ENCODE data around the gene PPP1R14B.
"Not testable (repeated sequence)": the region's sequence is repeated elsewhere in the genome, so short reads cannot be mapped to it uniquely, and the experiment has no call there.

PPP1R14B gene

DNA sequence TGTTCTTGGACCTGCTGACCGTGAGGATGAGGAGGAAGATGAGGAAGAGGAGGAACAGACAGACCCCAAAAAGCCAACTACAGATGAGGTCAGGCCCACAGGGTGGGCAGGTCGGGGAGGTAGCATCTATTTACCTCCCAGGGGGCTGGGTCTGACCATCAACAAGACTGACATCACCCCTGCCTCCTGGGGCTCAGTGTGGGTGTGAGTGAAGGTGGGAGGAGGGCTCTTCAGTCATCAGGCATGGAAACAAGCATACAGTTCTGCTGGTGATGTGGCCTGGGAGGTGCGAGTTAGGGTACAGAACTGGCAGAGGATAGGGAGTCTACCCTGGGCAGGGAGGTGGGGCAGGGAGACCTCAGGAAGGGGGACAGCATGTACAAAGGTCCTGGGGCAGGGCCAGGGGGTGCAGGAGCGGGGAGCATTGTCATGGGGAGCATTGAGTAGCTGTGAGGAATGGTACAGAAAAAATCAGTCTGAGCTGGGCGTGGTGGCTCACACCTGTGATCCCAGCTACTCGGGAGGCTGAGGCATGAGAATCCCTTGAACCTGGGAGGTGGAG, 13.5 kb upstream of the PPP1R14B start:
- DNase-seq (ENCODE audit: low spot score) = no peak

GRCh38 chr11:64259533-64260067, 12.9 kb upstream of the PPP1R14B start:
- DNase-seq (ENCODE audit: low spot score) = no peak

DNA sequence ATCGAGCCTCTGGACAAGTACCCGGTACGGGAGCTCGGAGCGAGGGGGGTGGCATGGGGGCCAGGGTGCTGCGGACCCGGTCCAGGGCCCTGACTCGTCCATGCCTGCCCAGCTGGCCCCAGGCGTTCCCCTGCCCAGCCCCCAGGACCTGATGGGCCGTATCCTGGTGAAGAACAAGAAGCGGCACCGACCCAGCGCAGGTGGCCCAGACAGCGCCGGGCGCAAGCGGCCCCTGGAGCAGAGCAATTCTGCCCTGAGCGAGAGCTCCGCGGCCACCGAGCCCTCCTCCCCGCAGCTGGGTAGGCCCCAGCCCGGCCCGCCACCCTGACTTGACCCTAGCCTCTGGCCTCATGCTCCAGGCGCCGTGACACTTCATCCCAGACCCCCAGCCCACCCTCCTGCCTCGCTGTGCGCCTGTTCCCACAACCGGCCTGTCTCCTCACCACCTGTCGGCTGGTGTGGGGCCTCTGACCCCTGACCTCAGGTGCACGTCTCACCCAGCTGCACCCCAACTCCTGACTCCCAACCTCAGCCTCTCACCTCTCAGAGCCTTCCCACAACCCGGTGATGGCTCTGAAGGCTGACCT, 12.3 kb upstream of the PPP1R14B start:
- no peak for DNase-seq (ENCODE audit: low spot score)

- no peak for DNase-seq (ENCODE audit: low spot score)
Observed at GRCh38 chr11:64258356-64258755, 11.6 kb upstream of the PPP1R14B start.

GRCh38 chr11:64256300-64256699, 9.6 kb upstream of the PPP1R14B start:
- no peak for DNase-seq (ENCODE audit: low spot score)

DNA sequence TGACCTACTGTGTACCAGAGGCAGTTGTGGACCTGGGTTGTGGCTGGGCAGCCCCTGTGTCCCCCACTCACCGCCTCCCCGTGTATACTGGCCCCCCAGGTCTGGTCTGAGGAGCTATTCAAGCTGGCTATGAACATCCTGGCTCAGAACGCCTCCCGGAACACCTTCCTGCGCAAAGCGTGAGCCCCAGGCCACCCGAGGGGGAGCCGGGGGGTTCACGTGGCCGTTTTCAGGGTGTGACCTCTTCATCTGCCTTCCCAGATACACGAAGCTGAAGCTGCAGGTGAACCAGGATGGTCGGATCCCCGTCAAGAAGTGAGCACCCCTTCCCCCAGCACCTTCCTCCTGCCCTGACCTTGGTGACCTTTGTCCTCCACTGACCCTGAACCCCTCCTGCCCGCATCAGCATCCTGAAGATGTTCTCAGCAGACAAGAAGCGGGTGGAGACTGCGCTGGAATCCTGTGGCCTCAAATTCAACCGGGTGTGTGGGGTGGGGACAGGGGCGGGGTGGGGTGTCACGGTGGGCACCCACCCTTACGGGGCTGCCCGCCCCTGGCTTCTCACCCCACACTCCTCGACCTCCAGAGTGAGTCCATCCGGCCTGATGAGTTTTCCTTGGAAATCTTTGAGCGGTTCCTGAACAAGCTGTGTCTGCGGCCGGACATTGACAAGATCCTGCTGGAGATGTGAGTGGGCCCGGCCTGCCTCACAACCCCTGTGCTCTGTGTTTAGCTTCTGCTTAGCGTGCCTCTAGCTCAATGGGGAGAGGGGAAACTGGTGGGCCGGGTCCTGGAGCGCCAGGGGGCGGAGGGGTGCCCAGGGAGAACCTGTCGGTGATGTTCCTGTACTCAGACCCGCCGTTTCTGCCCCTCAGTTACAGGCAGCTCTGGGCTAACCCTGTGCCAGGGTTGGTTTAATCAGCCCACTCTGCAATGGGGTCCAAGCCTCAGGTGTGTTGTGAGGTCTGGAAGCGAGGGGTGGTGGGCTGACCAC, 8.7 kb upstream of the PPP1R14B start:
- no peak for DNase-seq (ENCODE audit: low spot score)

DNA sequence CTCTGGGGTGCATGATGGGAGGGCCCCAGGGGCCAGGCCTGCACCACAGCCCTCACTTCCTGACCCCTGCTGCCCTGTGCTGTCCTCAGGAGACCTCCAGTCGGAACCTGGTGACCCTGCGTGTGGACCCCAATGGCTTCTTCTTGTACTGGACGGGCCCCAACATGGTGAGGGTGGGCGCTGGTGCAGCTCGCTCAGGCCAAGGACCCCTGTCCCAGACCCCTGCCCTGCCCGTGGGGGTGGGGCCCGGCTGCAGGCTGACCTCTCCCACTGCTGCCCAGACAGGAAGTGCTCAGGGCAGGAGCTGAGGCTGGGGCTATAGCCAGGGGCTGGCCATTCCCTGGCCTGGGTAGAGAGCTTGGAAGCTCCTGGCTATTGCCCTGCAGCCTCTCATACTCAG, 7.6 kb upstream of the PPP1R14B start:
- no peak for DNase-seq (ENCODE audit: low spot score)

DNA sequence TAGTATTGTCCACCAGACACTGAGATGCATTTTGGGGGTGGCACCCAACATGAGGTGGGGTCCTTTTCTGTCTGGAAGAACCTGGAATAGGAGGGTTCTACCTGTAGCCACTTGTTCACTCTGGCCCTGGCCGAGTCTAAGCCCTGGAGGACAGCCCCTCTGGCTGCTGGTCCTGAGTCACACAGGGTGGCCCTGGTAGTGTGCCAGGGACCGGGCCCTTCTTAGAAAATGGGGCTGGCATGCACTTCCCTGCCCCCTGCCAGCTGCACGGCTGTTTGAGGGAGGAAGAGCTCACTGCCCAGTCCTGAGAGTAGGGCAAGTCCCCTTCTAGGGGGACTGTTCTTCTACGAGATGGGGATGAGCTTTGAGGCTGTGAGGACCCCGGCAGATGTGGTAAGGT, 6.7 kb upstream of the PPP1R14B start:
- DNase-seq (ENCODE audit: low spot score) = no peak

DNA sequence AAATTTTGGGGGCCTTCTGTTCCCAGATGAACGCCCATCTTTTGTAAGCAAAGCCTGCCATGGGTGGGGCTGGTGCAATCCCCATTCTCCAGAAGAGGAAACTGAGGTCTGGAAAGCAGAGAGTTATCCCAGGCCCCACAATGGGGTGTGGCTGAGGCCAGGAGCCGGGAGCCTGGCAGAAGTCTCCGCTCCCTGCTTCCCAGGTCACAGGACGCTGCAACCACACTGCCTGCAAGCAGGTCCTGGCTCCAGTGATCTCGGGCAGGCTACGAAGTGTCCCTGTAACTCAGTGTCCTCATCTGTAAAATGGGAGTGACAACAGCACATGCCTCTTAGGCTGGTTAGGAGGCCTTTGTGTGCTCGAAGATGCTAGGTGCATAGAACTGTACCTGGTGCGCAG, 6.3 kb upstream of the PPP1R14B start:
- no peak for DNase-seq (ENCODE audit: low spot score)

DNA sequence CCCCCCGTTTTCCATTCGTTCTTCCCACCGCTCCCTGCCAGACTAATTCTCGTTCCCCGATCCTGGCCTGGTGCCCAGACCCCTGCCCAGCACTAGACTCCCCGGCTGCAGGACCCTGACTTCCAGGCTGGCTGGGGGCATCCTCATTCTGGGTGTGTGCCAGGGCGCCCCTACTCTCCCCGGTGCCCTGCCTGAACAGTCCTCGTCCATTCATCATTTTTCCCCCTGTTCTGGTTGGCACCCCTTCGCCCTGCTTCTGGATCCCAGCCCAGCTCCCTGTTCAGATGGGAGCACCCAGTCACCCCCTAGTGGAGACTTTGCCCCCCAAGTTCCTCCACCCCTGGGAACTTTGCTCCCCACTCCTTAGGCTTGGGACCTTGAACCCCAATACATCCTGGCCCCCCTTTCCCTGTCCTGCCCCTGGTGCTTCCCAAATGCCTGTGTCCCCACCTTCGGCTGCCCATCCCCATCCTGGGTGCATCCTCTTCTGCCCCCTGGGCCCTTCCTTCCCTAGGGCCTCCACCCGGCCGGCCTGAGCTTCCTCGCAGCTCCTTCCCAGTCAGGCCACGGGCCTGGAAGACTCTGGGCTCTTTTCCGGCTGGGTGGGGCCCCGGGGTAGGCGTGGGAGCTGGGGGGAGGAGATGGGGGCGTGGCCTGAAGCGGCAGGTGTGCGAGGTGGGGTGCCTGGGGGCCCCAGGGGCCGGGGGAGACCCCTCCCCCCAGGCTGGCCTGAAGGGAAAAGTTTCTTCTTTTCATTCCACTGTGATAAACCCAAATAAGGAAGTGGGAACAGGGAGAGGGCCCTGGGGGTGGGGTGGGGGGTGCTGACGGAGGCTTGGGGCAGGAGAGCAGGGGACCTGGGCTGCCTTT, 5.5 kb upstream of the PPP1R14B start:
- peak; percentile 68 for DNase-seq (ENCODE audit: low spot score)

- no peak for DNase-seq (ENCODE audit: low spot score)
Observed at GRCh38 chr11:64251753-64252002, 4.9 kb upstream of the PPP1R14B start.

DNA sequence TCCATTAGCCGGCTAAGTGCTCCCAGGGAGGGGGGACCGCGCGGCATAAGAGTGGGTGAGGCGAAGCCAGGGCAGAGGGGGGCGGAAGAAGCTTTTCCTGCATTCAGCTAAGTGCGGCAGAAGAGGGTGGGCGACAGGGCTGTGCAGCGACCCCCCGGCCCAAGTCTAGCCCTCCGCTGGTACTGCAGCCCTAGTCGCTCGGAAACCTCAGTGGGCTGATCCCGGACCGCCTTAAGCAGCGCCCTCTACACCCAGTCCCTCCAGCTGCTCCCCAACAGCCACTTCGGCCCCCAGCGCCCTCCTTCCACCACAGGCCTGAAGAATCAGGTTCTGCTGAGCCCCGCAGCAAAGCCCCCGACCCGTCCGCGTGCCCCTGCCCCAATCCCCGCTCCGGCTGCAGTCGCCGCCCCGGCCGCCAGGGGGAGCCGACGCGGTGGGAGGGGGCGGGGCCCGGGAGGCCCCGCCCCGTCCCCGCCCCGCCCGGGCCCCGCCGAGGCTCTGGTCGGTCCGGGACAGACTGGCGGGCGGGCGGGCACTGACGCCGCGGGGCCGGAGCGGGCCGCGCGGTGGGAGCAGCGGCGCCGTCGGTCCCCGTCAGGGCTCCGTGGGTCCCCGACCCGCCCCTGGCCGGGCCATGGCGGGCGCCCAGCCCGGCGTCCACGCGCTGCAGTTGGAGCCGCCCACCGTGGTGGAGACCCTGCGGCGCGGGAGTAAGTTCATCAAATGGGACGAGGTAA, 4.4 kb upstream of the PPP1R14B start, which contains the start of gene PLCB3:
TSS of gene PLCB3 (plus strand) at position 515 of the 737 bp plus-strand sequence. CDS start at position 635, 120 bp downstream.
- peak; percentile 80 for DNase-seq (ENCODE audit: low spot score)

GRCh38 chr11:64250415-64251015, 3.8 kb upstream of the PPP1R14B start:
- peak; percentile 78 for DNase-seq (ENCODE audit: low spot score)

GRCh38 chr11:64249563-64250414, 3.0 kb upstream of the PPP1R14B start:
- no peak for DNase-seq (ENCODE audit: low spot score)

GRCh38 chr11:64249038-64249437, 2.3 kb upstream of the PPP1R14B start:
- no peak for DNase-seq (ENCODE audit: low spot score)

DNA sequence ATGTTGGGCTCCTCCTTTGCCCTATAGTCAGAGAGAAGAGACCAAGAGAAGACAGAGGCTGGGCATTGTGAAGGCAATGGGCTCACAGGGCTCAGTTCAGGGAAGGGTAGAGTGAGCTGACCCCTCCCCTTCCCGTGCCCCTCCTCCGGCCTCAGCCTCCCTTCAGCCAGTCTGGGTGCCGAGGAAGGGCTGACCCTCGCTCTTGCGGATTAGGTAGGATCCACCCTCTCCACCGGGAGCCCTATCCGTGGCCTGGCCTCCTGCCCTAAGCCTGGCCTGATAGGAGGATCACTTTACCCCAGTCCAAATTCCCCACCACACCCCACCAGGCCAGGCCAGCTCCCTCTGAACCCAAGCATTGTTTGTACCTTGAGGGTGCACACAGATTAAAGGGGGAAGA, 1.8 kb upstream of the PPP1R14B start:
- no peak for DNase-seq (ENCODE audit: low spot score)

DNA sequence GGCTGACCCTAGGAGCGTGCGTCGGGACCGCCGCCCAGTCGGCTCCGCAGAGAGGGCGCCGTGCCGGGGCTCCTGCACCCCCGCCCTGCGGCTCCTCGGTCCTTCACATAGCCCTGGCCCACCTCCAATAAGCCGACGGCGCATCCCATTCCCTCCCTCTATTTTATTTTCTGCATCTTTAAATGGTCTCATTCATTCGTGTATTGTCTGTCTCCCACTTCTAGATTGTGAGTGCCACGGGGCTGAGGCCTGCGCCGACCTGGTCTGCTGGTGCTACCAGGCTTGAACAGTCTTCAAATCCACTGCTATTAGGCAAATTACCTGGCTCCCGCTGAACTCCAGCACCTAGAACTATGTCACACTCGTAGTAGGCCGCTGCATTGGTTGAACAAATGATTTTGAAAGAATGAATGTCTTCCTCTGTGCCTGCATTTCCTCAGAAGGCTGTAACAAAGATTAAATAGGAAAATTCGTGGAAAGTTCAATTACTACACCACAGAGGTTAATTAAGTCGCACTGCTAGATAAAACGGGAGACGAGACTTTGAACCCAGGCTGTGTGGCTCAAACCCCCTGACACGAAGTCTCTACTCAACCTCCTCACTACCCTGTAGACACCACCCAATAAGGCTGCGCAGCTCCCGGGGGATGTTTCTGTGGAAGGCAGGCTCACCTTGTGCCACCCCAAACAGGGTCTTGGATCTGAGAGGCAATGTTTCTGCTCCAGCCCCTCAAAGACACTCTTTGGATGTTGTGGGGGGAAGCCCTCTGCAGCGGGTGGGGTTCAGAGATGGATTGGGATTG, 1.2 kb upstream of the PPP1R14B start:
- DNase-seq (ENCODE audit: low spot score) = no peak

- DNase-seq (ENCODE audit: low spot score) = not testable (repeated sequence)
Observed at GRCh38 chr11:64246621-64246870, 197 bp downstream of the PPP1R14B start.

All from HuH-7.5 (cell line).